Heart right ventricle (tissue), 16 donors: ENCODE data around the gene ARIH2. TPM values are rescaled to one million over a fixed set of nuclear protein-coding genes. Genes with fewer than 3 reads are reported as not detected.
A peak's percentile ranks its signal among the peaks of the same experiment; 100 is the strongest.

Experiments
- ATAC-seq, 8 donors: fragments of 200-7000 bp; cut with Tn5 transposase; one replicate each; pipeline ENCODE4 v1.9.1; 2020; ENCODE audit warnings: mild to moderate bottlenecking in 8 of 8, moderate library complexity in 8 of 8, moderate number of reproducible peaks in 1 of 8
- DNase-seq, 2 donors: peaks; one replicate each; pipeline ENCODE4 v3.0.0-alpha.2; 2020
- H3K27ac ChIP-seq, 10 donors: fragments of 200-600 bp; sonication (generic) in 2 of 10; one replicate each; pipeline versions ENCODE4 v1.5.0 to v1.8.0; 2020 to 2022; ENCODE audit warnings: mild to moderate bottlenecking in 3 of 10
- H3K27me3 ChIP-seq, 7 donors: fragments of 200-600 bp; one replicate each; pipeline ENCODE4 v1.8.0; 2021 to 2022; ENCODE audit warnings: mild to moderate bottlenecking in 2 of 7
- H3K36me3 ChIP-seq, 9 donors: fragments of 200-600 bp; sonication (generic) in 1 of 9; one replicate each; pipeline versions ENCODE4 v1.5.0 to v1.8.0; 2020 to 2022; ENCODE audit warnings: mild to moderate bottlenecking in 2 of 9
- H3K4me1 ChIP-seq, 9 donors: fragments of 200-600 bp; sonication (generic) in 1 of 9; one replicate each; pipeline versions ENCODE4 v1.5.0 to v1.8.0; 2020 to 2022; ENCODE audit warnings: mild to moderate bottlenecking in 4 of 9
- H3K4me3 ChIP-seq, 10 donors: fragments of 200-600 bp; sonication (generic) in 2 of 10; one replicate each; pipeline versions ENCODE4 v1.5.0 to v1.8.0; 2020 to 2022; ENCODE audit warnings: mild to moderate bottlenecking in 7 of 10, moderate library complexity in 2 of 10
- H3K9me3 ChIP-seq, 11 donors: fragments of 200-600 bp in 10 of 11; sonication (generic) in 2 of 11; one replicate each; pipeline versions ENCODE4 v1.5.0 to v1.8.0; 2013 to 2022; ENCODE audit warnings: mild to moderate bottlenecking in 2 of 11, control low read depth in 1 of 11, moderate library complexity in 1 of 11
- CTCF ChIP-seq, 9 donors: fragments of 200-600 bp; sonication (generic) in 2 of 9; IDR thresholded peaks; one replicate each; pipeline versions ENCODE4 v1.5.0 to v1.8.0; 2021 to 2022; ENCODE audit warnings: antibody characterized with exemption in 9 of 9, mild to moderate bottlenecking in 5 of 9, moderate library complexity in 1 of 9
- WGBS, 2 donors: extraction: QIAGEN DNeasy Blood & Tissue Kit; methylation state at CpG; one replicate each; pipeline ENCODE4 v1.1.7; 2013; ENCODE audit warnings: inconsistent platforms in 1 of 2; 5-methylcytosine and 5-hydroxymethylcytosine counted together
- intact Hi-C, 10 donors: fragments of 100-400 bp; cut with DNase I; formaldehyde crosslinking; loops; one replicate each; pipeline versions ENCODE4 v1.11.1 to v1.14.2; 2022
- polyA plus RNA-seq, 2 donors: library from polyadenylated mRNA; stranded (reverse); fragments of 200-250 nt; gene quantifications; one replicate each; pipeline ENCODE4 v1.2.3, GENCODE V29; 2013
- total RNA-seq, 10 donors: library from RNA; stranded (reverse); fragmentation: NEBNext Ultra II Directional in 3 of 10; extraction: Animal tissue kit (Norgen Biotek cat#: 25700) in 3 of 10; gene quantifications; one replicate each; pipeline versions ENCODE4 v1.2.1 to v1.2.4, GENCODE V29; 2021 to 2023
- donor health status: Arrhythmogenic right ventricular cardiomyopathy.
- donor health status: ischemic (EF 13 %, LVEDD 7.1; RV severe dilation, severe dysfunction).
- donor health status: healthy with polysubstance abuse.
- donor health status: DM: no; HTN: yes; CAD: no.
- donor health status: DM: no; HTN: no; CAD: no.
- donor health status: ischemic (EF 25% LVEDD 6.9; RV normal size, moderate dysfunction).
- donor health status: ischemic (EF 25% LVEDD 5.7; RV mildly dilated, moderate dysfunction).
- donor health status: healthy.
- donor health status: DM: yes; HTN: yes; CAD: no.
- donor health status: Ischemic cardiomyopathy.
- donor health status: ischemic (EF 35%, LVEDD 5.7; RV mildly dilated, moderate dysfunction).
- donor health status: nonischemic (EF 11% LVEDD 7.7; RV severe dilation, severe dysfunction).
- donor health status: DM: yes; HTN: yes; CAD: no.
- donor health status: PGD.
- donor health status: ischemic (EF 29% LVEDD 5.4; RV normal size, mild dysfunction).
- donor health status: nonischemic (EF 23%, LVEDD 6.1; RV moderate dilation, normal function).

Gene ARIH2
- total and polyA plus RNA-seq, 12 donors, result 41.9 to 177 (median 138) TPM

DNA sequence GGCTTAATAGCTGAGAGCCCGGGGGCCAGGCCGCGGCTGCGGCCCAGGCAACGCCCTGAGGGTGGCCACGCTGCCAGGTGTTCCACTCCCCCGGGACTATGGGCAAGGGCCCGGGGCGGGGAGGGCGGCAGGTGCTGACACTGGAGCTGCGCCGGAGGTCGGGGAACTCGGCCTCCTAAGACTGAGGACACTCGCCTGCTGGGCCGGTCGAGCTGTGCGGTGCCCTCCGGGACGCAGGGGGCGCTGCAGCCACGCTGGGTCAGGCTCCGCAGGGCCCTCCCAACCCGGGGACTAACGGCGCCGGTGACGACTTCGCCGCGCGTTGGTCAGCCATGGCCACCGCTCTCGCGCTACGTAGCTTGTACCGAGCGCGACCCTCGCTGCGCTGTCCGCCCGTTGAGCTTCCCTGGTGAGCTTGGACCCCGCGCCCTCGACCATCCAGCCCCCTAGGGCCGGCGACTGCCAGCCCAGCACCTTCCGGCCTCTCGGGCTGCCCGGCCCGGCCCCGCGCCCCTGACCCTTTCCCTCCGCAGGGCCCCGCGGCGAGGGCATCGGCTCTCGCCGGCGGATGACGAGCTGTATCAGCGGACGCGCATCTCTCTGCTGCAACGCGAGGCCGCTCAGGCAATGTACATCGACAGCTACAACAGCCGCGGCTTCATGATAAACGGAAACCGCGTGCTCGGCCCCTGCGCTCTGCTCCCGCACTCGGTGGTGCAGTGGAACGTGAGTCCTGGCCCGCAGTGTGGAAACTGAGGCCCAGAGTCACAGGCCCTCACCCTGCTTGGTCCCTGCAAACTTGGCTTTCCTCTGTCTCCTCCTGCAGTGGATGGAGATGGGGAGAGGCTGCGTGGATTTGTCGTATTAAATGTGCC is 103.4 kb downstream of the ARIH2 start, which contains the start of gene NDUFAF3:
TSS of gene NDUFAF3 (plus strand) at position 309 of the 875 bp plus-strand sequence. CDS start at position 333, 24 bp downstream.
- H3K27ac ChIP-seq, result peak within 1 kb of the TSS; percentile 98 to 100 (median 100)
- peaks cover 8 to 72% (median 49%) of the 10 kb centered on the region in 9 donors for H3K4me1 ChIP-seq
- intact Hi-C loops, result loop anchor here in 3 of 10 donors (1.0 to 10.0 kb wide), 3 partner anchors 33 to 403 kb away; partner anchors contain the start of genes AMT (in 1 of the 3) and NICN1 (in 1 of the 3)
- H3K27me3 ChIP-seq, result no peaks in the 10 kb centered on the region
- peak within 1 kb of the TSS; percentile 69 to 99 (median 92) for H3K4me3 ChIP-seq
- peaks cover 0 to 43% (median 31%) of the 10 kb centered on the region in 9 donors for H3K36me3 ChIP-seq
- ATAC-seq, result peak; percentile 82 to 91 (median 89)
- 0% methylated on average over 73 to 83 of the region's 83 CpGs for WGBS, 2 donors
- TF ChIP-seq CTCF (IDR thresholded peaks at IDR 0.05), result peak; percentile 92 to 100 (median 99)
- H3K9me3 ChIP-seq, result no peaks in the 10 kb centered on the region
- DNase-seq, result peak; percentile 92 to 95

GRCh38 chr3:49022688-49023171 is 104.1 kb downstream of the ARIH2 start:
- DNase-seq (no peak), ATAC-seq (no peak)
- H3K9me3 ChIP-seq, result no peaks in the 10 kb centered on the region
- H3K4me1 ChIP-seq, result peaks cover 4 to 65% (median 42%) of the 10 kb centered on the region in 9 donors
- peak overlapping the region in 9 of 10 donors; percentile 99 to 100 (median 100) for H3K27ac ChIP-seq
- peak overlapping the region; percentile 69 to 99 (median 92) for H3K4me3 ChIP-seq
- intact Hi-C loops, result loop anchor here in 1 of 10 donors (1.0 to 10.0 kb wide), 2 partner anchors 33 to 402 kb away; partner anchors contain the start of genes AMT and NICN1
- no peaks in the 10 kb centered on the region for H3K27me3 ChIP-seq
- no peak for TF ChIP-seq CTCF (IDR thresholded peaks at IDR 0.05)
- WGBS, 2 donors, result 25 to 28% methylated on average over 12 of the region's 12 CpGs
- H3K36me3 ChIP-seq, result peaks cover 0 to 49% (median 31%) of the 10 kb centered on the region in 9 donors

DNA sequence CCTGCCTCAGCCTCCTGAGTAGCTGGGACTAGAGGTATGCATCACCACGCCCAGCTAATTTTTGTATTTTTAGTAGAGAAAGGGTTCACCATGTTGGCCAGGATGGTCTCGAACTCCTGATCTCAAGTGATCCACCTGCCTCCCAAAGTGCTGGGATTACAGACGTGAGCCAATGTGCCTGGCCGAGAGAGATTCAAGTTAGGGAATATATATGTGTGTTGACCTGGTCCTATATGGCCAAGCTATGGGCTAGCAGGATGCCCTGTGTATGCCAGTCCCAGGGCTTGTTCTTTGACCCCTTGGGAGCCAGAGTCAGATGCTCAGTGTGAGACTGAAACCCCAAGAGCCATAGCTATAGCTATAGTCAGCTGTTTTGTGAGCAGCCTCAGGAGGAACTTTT is 105.1 kb downstream of the ARIH2 start:
- ATAC-seq, result no peak
- DNase-seq, result no peak
- Histone ChIP-seq H3K4me1 (peaks cover 10 to 69% (median 44%) of the 10 kb centered on the region in 9 donors), H3K27ac (no peak overlapping the region), H3K27me3 (no peaks in the 10 kb centered on the region), H3K9me3 (no peaks in the 10 kb centered on the region), H3K36me3 (peaks cover 0 to 52% (median 31%) of the 10 kb centered on the region in 9 donors), H3K4me3 (no peak overlapping the region)
- intact Hi-C loops, result loop anchor here in 1 of 10 donors (10.0 kb wide), 1 partner anchor 401 kb away; the partner anchor contains the start of genes AMT and NICN1
- no peak for TF ChIP-seq CTCF (IDR thresholded peaks at IDR 0.05)
- WGBS, 2 donors, result 88 to 95% methylated on average over 4 of the region's 4 CpGs

DNA sequence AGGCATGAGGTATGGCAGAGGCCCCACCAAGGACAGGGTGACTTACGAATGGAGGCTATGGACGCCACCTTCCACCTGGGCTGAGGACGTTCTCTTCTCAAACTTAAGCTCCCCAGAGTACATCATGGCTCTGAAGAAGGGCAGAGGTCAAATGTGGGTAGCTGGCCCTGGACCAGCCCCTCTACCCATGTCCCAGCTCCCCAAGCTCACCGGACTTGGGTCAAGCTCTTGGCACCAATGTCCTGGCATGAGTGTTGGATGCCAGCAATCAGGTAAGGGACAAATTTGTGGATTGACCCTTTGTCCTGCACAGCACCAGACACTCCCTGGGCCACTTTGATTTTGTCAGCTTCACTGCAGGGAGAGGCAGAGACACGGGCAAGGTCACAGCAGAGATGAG is 105.8 kb downstream of the ARIH2 start:
- WGBS, 2 donors, result 74 to 81% methylated on average over 5 of the region's 5 CpGs
- TF ChIP-seq CTCF (IDR thresholded peaks at IDR 0.05), result no peak
- peaks cover 11 to 67% (median 43%) of the 10 kb centered on the region in 9 donors for H3K4me1 ChIP-seq
- H3K36me3 ChIP-seq, result peaks cover 0 to 52% (median 31%) of the 10 kb centered on the region in 9 donors
- no peak overlapping the region for H3K27ac ChIP-seq
- H3K27me3 ChIP-seq, result no peaks in the 10 kb centered on the region
- intact Hi-C loops, result loop anchor here in 1 of 10 donors (10.0 kb wide), 1 partner anchor 400 kb away; the partner anchor contains the start of genes AMT and NICN1
- no peaks in the 10 kb centered on the region for H3K9me3 ChIP-seq
- DNase-seq (no peak), ATAC-seq (no peak)
- no peak overlapping the region for H3K4me3 ChIP-seq
